Testis (tissue), 2 donors: ENCODE results near the gene PRPF6.

Experiments used
- CTCF ChIP-seq, 3 experiments: fragments of 450-650 bp in 2 of 3; fragments of 200-600 bp in 1 of 3; sonication (generic) in 1 of 3; IDR thresholded peaks; one replicate each; pipeline ENCODE4 v1.5.1; 2016 to 2019; ENCODE audit warnings: antibody characterized with exemption in 3 of 3, mild to moderate bottlenecking in 2 of 3, moderate library complexity in 1 of 3
- POLR2A ChIP-seq: fragments of 450-650 bp; IDR thresholded peaks from one replicate; pipeline ENCODE4 v1.6.1; 2017; ENCODE audit warnings: antibody characterized with exemption, mild to moderate bottlenecking, moderate library complexity

DNA sequence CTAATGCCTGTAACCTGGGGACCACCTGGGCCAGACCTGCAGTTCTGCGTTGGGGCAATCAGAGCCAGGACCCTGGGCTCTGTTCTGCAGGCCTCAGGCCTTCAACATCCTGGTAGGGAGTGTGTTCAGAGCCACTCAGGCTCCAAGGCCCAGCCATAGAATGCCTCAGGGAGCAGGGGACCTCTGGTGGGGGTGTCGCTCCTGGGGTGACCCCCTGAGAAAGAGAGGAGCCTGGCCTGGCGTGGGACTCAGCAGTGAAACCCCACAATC, 37.2 kb upstream of the PRPF6 start:
- TF ChIP-seq CTCF (IDR thresholded peaks at IDR 0.05) (no peak), POLR2A (no peak)
